Hepatocyte (in vitro differentiated cells): ENCODE results near the gene MEI4. TPM values are rescaled to one million over a fixed set of nuclear protein-coding genes. Genes with fewer than 3 reads are reported as not detected.

Experiments
- DNase-seq: peaks from one replicate; pipeline ENCODE4 v3.0.0-alpha.2; 2016; ENCODE audit warnings: low spot score
- H2AFZ ChIP-seq: fragments of 200-600 bp; sonication (generic); 2 replicates; pipeline ENCODE4 v1.6.0; 2016; ENCODE audit warnings: antibody characterized with exemption, mild to moderate bottlenecking
- H3K27ac ChIP-seq: fragments of 200-600 bp; sonication (generic); 2 replicates; pipeline ENCODE4 v1.5.1; 2016; ENCODE audit warnings: mild to moderate bottlenecking
- H3K27me3 ChIP-seq: fragments of 200-600 bp; sonication (generic); 2 replicates; pipeline ENCODE4 v1.6.1; 2016
- H3K36me3 ChIP-seq: fragments of 200-600 bp; sonication (generic); replicated peaks from 2 replicates; pipeline ENCODE4 v1.5.1; 2016; ENCODE audit warnings: low read depth; ENCODE audit not compliant: insufficient read depth
- H3K4me1 ChIP-seq: fragments of 200-600 bp; sonication (generic); 2 replicates; pipeline ENCODE4 v1.5.1; 2016; ENCODE audit warnings: mild to moderate bottlenecking, moderate library complexity; ENCODE audit not compliant: insufficient read depth
- H3K4me2 ChIP-seq: fragments of 200-600 bp; sonication (generic); 2 replicates; pipeline ENCODE4 v1.6.0; 2016
- H3K4me3 ChIP-seq: fragments of 200-600 bp; sonication (generic); 2 replicates; pipeline ENCODE4 v1.5.1; 2016; ENCODE audit warnings: mild to moderate bottlenecking
- H3K79me2 ChIP-seq: fragments of 200-600 bp; sonication (generic); 2 replicates; pipeline ENCODE4 v1.6.0; 2017; ENCODE audit warnings: mild to moderate bottlenecking
- H3K9me2 ChIP-seq: fragments of 200-600 bp; sonication (generic); replicated peaks from 2 replicates; pipeline ENCODE4 v1.6.0; 2017; ENCODE audit warnings: mild to moderate bottlenecking; ENCODE audit not compliant: insufficient read depth
- H3K9me3 ChIP-seq: fragments of 200-600 bp; sonication (generic); 2 replicates; pipeline ENCODE4 v1.5.1; 2016; ENCODE audit warnings: low read depth, mild to moderate bottlenecking
- H4K20me1 ChIP-seq: fragments of 200-600 bp; sonication (generic); 2 replicates; pipeline ENCODE4 v1.6.0; 2016; ENCODE audit warnings: mild to moderate bottlenecking; ENCODE audit not compliant: insufficient read depth, poor library complexity, severe bottlenecking
- EZH2 ChIP-seq: fragments of 200-600 bp; sonication (generic); IDR thresholded peaks from 2 replicates; pipeline ENCODE4 v1.6.1; 2016; ENCODE audit warnings: antibody characterized with exemption, mild to moderate bottlenecking, borderline replicate concordance
- EZH2phosphoT487 ChIP-seq: fragments of 200-600 bp; sonication (generic); IDR thresholded peaks from one replicate; pipeline ENCODE4 v1.6.1; 2018; ENCODE audit warnings: antibody characterized with exemption, mild to moderate bottlenecking, low read depth, moderate library complexity; ENCODE audit not compliant: unreplicated experiment, severe bottlenecking
- WGBS: methylation state at CpG from one replicate; pipeline ENCODE4 v1.1.6; 2016; ENCODE audit warnings: low lambda C conversion rate; ENCODE audit errors: missing lambda C conversion rate; 5-methylcytosine and 5-hydroxymethylcytosine counted together
- polyA plus RNA-seq: library from polyadenylated mRNA; unstranded; fragments of >200 nt; fragmentation: Nextera tagmentation; extraction: Ambion mirVana; gene quantifications from 2 replicates; pipeline ENCODE4 v1.2.1, GENCODE V29; 2016
- total RNA-seq: library from RNA; depleted of rRNA; stranded (reverse); fragments of >200 nt; gene quantifications from 2 replicates; pipeline ENCODE4 v1.2.3, GENCODE V29; 2014
- TF ChIP-seq, protein P1 (sequence below): fragments of 200-600 bp; sonication (generic); IDR thresholded peaks from 2 replicates; pipeline ENCODE4 v1.5.1; 2016; ENCODE audit warnings: antibody characterized with exemption, mild to moderate bottlenecking; ENCODE audit not compliant: poor library complexity

MEI4 gene
- total and polyA plus RNA-seq, 2 experiments from 2014 or later: 0.27 TPM; not detected in 1

DNA sequence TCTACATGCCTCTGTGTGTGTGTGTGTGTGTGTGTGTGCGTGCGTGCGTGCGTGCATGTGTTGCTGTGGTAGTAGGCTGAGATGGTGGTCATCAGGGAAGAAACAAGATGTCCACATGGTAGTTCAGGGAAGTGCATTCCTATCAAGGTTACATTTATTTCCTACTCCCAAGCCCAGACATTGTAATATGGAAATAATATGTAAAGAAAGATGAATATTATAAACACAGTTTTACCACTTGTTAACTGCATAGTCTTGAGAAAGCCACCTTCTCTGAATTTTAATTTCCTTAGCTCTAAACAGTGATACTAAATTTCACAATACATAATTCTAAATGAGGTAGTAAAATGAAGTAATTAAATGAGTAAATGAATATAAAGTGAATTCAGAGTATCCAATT lies 14.0 kb downstream of the MEI4 start:
- H3K27ac ChIP-seq: no peak overlapping the region
- H4K20me1 ChIP-seq: no peaks in the 10 kb centered on the region
- H3K9me2 ChIP-seq: no peaks in the 10 kb centered on the region
- H3K9me3 ChIP-seq: no peaks in the 10 kb centered on the region
- DNase-seq: no peak
- H3K27me3 ChIP-seq: no peaks in the 10 kb centered on the region
- H2AFZ ChIP-seq: no peak overlapping the region
- no peaks in the 10 kb centered on the region for H3K36me3 ChIP-seq
- H3K4me2 ChIP-seq: no peak overlapping the region
- H3K4me3 ChIP-seq: no peak overlapping the region
- TF ChIP-seq, protein P1, sequence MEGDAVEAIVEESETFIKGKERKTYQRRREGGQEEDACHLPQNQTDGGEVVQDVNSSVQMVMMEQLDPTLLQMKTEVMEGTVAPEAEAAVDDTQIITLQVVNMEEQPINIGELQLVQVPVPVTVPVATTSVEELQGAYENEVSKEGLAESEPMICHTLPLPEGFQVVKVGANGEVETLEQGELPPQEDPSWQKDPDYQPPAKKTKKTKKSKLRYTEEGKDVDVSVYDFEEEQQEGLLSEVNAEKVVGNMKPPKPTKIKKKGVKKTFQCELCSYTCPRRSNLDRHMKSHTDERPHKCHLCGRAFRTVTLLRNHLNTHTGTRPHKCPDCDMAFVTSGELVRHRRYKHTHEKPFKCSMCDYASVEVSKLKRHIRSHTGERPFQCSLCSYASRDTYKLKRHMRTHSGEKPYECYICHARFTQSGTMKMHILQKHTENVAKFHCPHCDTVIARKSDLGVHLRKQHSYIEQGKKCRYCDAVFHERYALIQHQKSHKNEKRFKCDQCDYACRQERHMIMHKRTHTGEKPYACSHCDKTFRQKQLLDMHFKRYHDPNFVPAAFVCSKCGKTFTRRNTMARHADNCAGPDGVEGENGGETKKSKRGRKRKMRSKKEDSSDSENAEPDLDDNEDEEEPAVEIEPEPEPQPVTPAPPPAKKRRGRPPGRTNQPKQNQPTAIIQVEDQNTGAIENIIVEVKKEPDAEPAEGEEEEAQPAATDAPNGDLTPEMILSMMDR: no peak
- TF ChIP-seq EZH2phosphoT487 (no peak), EZH2 (no peak)
- 89% methylated on average over 4 of the region's 4 CpGs for WGBS
- H3K4me1 ChIP-seq: no peaks in the 10 kb centered on the region
- no peaks in the 10 kb centered on the region for H3K79me2 ChIP-seq

DNA sequence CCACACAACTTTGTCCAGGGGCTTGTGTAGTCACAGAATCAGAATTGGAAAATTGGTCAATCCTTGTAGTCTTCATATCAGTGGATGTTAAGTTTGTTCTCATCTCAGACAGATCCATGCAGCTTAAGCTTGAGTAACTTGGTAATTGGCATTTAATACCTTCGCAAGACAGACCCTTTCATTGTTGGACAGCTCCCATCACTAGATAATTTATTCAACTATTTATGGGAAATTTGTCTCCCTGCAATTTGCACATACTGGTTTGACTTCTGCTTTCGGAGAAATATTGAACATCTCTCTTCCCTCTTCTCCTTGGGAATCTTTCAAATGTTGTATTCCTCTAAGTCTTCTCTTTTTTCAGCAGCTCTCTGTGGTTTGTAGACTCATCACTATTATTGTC lies 17.1 kb downstream of the MEI4 start:
- DNase-seq: no peak
- 89% methylated on average over 2 of the region's 2 CpGs for WGBS
- H3K79me2 ChIP-seq: no peaks in the 10 kb centered on the region
- H3K27ac ChIP-seq: no peak overlapping the region
- H3K4me2 ChIP-seq: no peak overlapping the region
- no peak overlapping the region for H2AFZ ChIP-seq
- TF ChIP-seq, protein P1: no peak
- H3K27me3 ChIP-seq: no peaks in the 10 kb centered on the region
- no peaks in the 10 kb centered on the region for H3K9me3 ChIP-seq
- no peaks in the 10 kb centered on the region for H3K36me3 ChIP-seq
- H4K20me1 ChIP-seq: no peaks in the 10 kb centered on the region
- H3K4me1 ChIP-seq: peaks cover 8% of the 10 kb centered on the region
- H3K9me2 ChIP-seq: no peaks in the 10 kb centered on the region
- H3K4me3 ChIP-seq: no peak overlapping the region

- no peak overlapping the region for H3K4me3 ChIP-seq
- H3K4me2 ChIP-seq: no peak overlapping the region
- H3K27ac ChIP-seq: no peak overlapping the region
- H3K9me2 ChIP-seq: no peaks in the 10 kb centered on the region
- no peak overlapping the region for H2AFZ ChIP-seq
- H4K20me1 ChIP-seq: no peaks in the 10 kb centered on the region
- H3K27me3 ChIP-seq: no peaks in the 10 kb centered on the region
- H3K4me1 ChIP-seq: peaks cover 8% of the 10 kb centered on the region
- H3K36me3 ChIP-seq: no peaks in the 10 kb centered on the region
- DNase-seq: no peak
- TF ChIP-seq, protein P1: no peak
- TF ChIP-seq EZH2 (no peak), EZH2phosphoT487 (no peak)
- H3K9me3 ChIP-seq: no peaks in the 10 kb centered on the region
- 88% methylated on average over 2 of the region's 2 CpGs for WGBS
- H3K79me2 ChIP-seq: no peaks in the 10 kb centered on the region
These were observed 21.4 kb downstream of the MEI4 start for GRCh38 chr6:77674211-77674610.

DNA sequence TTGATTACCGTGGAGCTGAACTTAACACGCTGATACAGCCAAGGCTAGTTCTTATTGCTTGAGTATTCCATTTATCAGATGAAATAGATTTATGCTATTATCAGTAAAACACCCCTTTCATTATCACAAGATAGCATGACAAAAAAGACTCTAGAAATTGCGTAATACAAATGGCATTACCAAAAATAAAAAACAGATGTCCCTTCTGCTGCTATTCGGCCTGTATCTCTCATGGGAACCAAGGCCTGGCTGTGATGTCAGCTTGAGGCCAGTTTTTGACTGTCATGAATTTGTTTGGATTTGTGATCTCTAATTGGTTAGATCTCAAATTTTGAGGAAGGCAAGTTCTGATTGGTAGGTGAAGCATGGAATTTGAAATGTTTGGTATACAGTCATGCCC lies 25.2 kb downstream of the MEI4 start:
- no peak overlapping the region for H3K27ac ChIP-seq
- H3K27me3 ChIP-seq: no peaks in the 10 kb centered on the region
- H3K4me3 ChIP-seq: no peak overlapping the region
- H3K79me2 ChIP-seq: no peaks in the 10 kb centered on the region
- WGBS: 69% methylated on average over 4 of the region's 4 CpGs
- H3K4me1 ChIP-seq: peaks cover 4% of the 10 kb centered on the region
- DNase-seq: no peak
- no peak overlapping the region for H3K4me2 ChIP-seq
- TF ChIP-seq EZH2 (no peak), EZH2phosphoT487 (no peak)
- TF ChIP-seq, protein P1: no peak
- no peaks in the 10 kb centered on the region for H3K9me2 ChIP-seq
- no peaks in the 10 kb centered on the region for H3K36me3 ChIP-seq
- no peaks in the 10 kb centered on the region for H3K9me3 ChIP-seq
- no peaks in the 10 kb centered on the region for H4K20me1 ChIP-seq
- no peak overlapping the region for H2AFZ ChIP-seq
